Loucy (cell line): ENCODE data around the gene KLK12.

Source experiments
- CTCF ChIP-seq: fragments of 200-600 bp; sonication (generic); conservative IDR thresholded peaks from 2 replicates; pipeline ENCODE4 v1.5.1; 2014; ENCODE audit warnings: mild to moderate bottlenecking, antibody characterized with exemption, low read length
- EZH2phosphoT487 ChIP-seq: fragments of 200-600 bp; IDR thresholded peaks from 2 replicates; pipeline ENCODE4 v1.6.1; 2018; ENCODE audit warnings: antibody characterized with exemption, mild to moderate bottlenecking, moderate library complexity, borderline replicate concordance

GRCh38 chr19:51071095-51071405, 36.2 kb upstream of the KLK12 start:
- TF ChIP-seq CTCF (no peak), EZH2phosphoT487 (no peak)
